Measurements from ENCODE around the gene PIGL.
"Not testable (repeated sequence)": the region's sequence is repeated elsewhere in the genome, so short reads cannot be mapped to it uniquely, and the experiment has no call there.

The PIGL gene

DNA sequence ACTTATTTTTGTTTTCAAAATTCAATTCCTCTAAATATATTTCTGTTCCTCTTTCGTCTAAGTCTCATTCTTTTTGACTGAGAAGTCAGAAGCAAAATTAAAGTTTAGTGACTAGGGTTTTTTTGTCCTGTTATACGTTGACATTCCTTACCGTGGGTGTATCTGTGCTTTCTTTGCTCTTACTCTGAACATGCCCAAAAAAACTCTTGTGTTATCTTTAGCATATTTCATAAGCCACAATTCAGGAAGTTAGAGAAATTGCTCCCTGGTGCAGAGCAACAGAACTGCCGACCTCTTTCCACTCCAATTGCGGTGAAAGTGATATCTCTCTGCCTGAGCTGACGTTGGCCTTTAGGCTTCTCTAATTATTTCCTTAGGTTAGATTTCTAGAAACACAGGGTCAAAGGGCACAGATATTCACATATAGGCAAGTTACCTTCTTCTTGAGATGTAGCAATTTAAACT, 70.6 kb downstream of the PIGL start:
- Histone ChIP-seq H3K4me3 (ENCODE audit: low read depth, low read length) (peak overlapping the region; percentile 76), H3K27ac (ENCODE audit: low read depth, low read length) (peak overlapping the region; percentile 100), H2AFZ (ENCODE audit: low read length, unreplicated experiment) (no peak overlapping the region), H3K27me3 (ENCODE audit: insufficient read depth, low read length) (no peaks in the 10 kb centered on the region), H3K4me1 (ENCODE audit: control insufficient read depth, insufficient read depth, low read length, unreplicated experiment) (peaks cover 48% of the 10 kb centered on the region), H3K36me3 (ENCODE audit: insufficient read depth, low read length) (no peaks in the 10 kb centered on the region), H3K79me2 (ENCODE audit: control insufficient read depth, insufficient read depth, low read length, unreplicated experiment) (no peaks in the 10 kb centered on the region)

DNA sequence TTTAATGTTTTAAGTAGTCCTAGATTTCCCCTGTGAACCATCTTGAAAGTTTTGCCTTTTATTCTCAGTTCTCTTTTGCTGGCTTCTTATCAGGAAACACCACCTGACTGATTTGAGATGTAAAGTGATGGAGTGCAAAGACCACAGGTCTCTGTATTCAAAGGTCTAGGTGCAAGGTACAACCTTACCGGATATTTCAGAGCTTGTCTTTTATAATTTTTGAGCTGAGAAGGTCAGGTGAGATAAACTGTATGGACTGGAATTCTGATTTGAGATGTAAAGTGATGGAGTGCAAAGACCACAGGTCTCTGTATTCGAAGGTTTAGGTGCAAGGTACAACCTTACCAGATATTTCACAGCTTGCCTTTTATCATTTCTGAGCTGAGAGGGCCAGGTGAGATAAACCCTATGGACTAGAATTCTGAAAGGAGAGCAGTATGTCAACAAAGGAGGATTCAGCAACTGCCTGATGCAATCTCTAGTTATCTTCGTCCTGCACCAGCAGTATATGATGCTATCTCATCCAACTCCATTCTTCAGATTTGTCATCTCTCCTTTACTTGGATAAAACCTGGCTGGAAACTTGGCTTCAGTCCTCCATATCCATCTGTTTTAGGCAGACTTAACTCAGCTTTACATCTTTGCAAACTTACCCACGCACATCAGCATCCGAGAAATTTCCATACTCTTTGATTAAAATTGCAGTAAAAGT, 72.0 kb downstream of the PIGL start:
- no peaks in the 10 kb centered on the region for H3K27me3 ChIP-seq (ENCODE audit: insufficient read depth, low read length)
- H3K79me2 ChIP-seq (ENCODE audit: control insufficient read depth, insufficient read depth, low read length, unreplicated experiment): no peaks in the 10 kb centered on the region
- H3K4me3 ChIP-seq (ENCODE audit: low read depth, low read length): no peak overlapping the region
- H2AFZ ChIP-seq (ENCODE audit: low read length, unreplicated experiment): no peak overlapping the region
- H3K36me3 ChIP-seq (ENCODE audit: insufficient read depth, low read length): no peaks in the 10 kb centered on the region
- no peak overlapping the region for H3K27ac ChIP-seq (ENCODE audit: low read depth, low read length)
- peaks cover 36% of the 10 kb centered on the region for H3K4me1 ChIP-seq (ENCODE audit: control insufficient read depth, insufficient read depth, low read length, unreplicated experiment)

DNA sequence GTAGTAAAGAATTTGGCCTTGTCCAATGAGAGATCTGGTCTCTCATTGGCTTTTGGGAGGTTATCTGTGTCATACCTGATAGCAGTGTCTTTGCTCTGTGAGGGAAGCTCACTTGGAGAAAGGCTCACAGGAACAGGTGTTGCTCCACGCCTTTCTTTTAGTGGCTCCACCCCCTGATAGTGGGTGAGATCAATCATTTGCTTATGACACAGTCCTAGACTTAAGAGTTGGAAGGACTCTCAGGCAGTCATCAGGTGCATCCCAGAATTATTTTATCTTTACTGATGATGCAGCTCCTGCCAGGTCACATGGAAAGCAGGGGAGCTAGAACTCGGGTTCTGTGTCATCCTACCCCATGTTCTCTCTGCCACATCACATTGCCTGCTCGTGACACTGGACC, 76.9 kb downstream of the PIGL start:
- Histone ChIP-seq H3K27me3 (ENCODE audit: insufficient read depth, low read length) (no peaks in the 10 kb centered on the region), H2AFZ (ENCODE audit: low read length, unreplicated experiment) (no peak overlapping the region), H3K79me2 (ENCODE audit: control insufficient read depth, insufficient read depth, low read length, unreplicated experiment) (no peaks in the 10 kb centered on the region), H3K4me3 (ENCODE audit: low read depth, low read length) (no peak overlapping the region), H3K4me1 (ENCODE audit: control insufficient read depth, insufficient read depth, low read length, unreplicated experiment) (no peaks in the 10 kb centered on the region), H3K36me3 (ENCODE audit: insufficient read depth, low read length) (no peaks in the 10 kb centered on the region), H3K27ac (ENCODE audit: low read depth, low read length) (no peak overlapping the region)

DNA sequence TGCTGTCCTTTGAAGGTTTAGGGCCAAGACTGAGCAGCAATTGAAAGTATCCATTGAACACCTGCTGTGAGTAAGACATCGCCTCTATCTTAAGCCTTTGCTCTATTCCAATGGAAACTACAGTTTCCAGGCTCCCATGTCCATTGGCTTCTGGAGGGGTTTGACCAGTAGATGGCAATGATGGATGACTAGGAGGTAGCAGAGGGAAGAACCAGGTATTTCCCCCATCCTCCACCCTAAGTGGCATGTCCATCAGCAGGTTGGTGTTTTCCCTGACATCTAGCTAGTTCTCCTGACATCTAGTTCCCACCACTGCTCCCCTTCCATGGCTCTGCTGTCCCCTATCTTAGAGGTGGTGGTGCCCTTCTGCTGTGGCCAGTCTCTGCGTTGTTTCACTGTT, 77.5 kb downstream of the PIGL start:
- Histone ChIP-seq H2AFZ (ENCODE audit: low read length, unreplicated experiment) (no peak overlapping the region), H3K79me2 (ENCODE audit: control insufficient read depth, insufficient read depth, low read length, unreplicated experiment) (no peaks in the 10 kb centered on the region), H3K27ac (ENCODE audit: low read depth, low read length) (no peak overlapping the region), H3K4me1 (ENCODE audit: control insufficient read depth, insufficient read depth, low read length, unreplicated experiment) (no peaks in the 10 kb centered on the region), H3K27me3 (ENCODE audit: insufficient read depth, low read length) (no peaks in the 10 kb centered on the region), H3K36me3 (ENCODE audit: insufficient read depth, low read length) (no peaks in the 10 kb centered on the region), H3K4me3 (ENCODE audit: low read depth, low read length) (no peak overlapping the region)

DNA sequence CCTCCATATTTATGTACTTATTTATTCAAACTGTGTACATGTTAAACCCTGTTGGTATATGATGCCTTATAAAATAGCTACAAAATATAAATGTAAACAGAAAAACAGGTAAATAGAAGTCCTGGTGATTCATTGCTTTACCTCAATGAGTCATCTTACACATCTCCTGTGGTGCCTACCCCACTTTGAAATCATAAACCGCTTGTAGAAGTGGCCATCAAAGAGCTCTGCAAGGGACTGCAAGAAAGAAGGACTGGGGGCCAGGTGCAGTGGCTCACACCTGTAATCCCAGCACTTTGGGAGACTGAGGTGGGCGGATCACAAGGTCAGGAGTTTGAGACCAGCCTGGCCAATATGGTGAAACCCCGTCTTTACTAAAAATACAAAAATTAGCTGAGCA, 79.1 kb downstream of the PIGL start:
- H3K36me3 ChIP-seq (ENCODE audit: insufficient read depth, low read length); H3K79me2 ChIP-seq (ENCODE audit: control insufficient read depth, insufficient read depth, low read length, unreplicated experiment); H3K27ac ChIP-seq (ENCODE audit: low read depth, low read length); H2AFZ ChIP-seq (ENCODE audit: low read length, unreplicated experiment); H3K4me3 ChIP-seq (ENCODE audit: low read depth, low read length); H3K4me1 ChIP-seq (ENCODE audit: control insufficient read depth, insufficient read depth, low read length, unreplicated experiment); H3K27me3 ChIP-seq (ENCODE audit: insufficient read depth, low read length): not testable (repeated sequence)

DNA sequence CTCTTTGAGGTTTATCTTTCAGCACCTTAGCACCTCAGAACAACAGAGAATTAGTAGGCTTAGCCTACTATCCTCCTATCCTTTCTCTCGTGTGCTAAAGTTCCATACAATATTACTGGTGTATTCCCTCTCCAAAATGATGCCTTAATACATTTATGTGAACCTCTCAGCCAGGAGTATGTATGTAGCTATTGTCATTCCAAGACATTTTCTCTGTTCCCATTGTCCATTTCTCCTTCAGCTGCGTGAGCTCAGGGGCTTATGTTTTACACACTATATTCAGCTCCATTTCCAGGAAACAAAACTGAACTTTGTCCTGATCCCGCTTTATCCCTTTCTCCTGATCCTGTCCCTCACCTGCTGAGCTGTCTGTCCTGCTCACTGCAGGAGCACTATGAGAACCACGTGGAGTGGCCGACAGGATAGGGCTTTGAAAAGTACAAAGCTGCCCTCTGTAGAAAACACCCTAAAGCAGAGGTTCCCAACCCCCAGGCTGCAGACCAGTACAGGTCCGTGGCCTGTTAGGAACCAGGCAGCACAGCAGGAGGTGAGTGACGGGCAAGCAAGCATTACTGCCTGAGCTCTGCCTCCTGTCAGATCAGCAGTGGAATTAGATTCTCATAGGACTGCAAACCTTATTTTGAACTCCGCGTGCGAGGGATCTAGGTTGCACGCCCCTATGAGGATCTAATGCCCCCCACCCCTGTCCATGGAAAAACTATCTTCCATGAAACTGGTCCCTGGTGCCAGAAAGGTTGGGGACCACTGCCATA, 80.5 kb downstream of the PIGL start:
- H3K27me3 ChIP-seq (ENCODE audit: insufficient read depth, low read length): no peaks in the 10 kb centered on the region
- H3K36me3 ChIP-seq (ENCODE audit: insufficient read depth, low read length): no peaks in the 10 kb centered on the region
- no peaks in the 10 kb centered on the region for H3K79me2 ChIP-seq (ENCODE audit: control insufficient read depth, insufficient read depth, low read length, unreplicated experiment)
- H3K4me3 ChIP-seq (ENCODE audit: low read depth, low read length): no peak overlapping the region
- no peak overlapping the region for H2AFZ ChIP-seq (ENCODE audit: low read length, unreplicated experiment)
- H3K27ac ChIP-seq (ENCODE audit: low read depth, low read length): no peak overlapping the region
- peaks cover 7% of the 10 kb centered on the region for H3K4me1 ChIP-seq (ENCODE audit: control insufficient read depth, insufficient read depth, low read length, unreplicated experiment)

DNA sequence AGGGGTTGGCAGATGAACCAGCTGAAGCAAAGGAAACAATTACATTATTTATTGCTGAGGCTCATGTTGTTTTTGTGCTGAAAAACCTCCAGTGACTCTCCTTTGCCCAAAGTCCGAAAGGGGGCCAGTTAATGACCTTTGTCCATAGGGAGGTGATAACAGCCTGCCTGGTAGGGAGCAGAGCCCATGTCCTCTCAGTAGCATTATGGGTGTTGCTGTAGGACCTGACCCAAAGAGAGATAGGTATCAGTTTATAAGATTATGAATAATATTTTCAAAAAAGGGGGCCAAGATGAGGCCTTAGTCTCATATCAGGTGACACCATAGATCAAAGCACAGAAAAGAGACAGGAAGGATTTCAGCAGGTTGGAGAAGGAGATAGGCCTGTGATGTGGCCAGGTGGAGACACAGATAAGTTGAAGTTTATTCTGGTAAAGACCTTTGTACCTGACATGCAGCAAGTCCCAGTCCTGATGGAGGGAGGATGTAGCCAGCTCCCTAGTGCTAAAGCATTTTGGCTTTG, 81.2 kb downstream of the PIGL start:
- Histone ChIP-seq H3K36me3 (ENCODE audit: insufficient read depth, low read length) (no peaks in the 10 kb centered on the region), H3K4me1 (ENCODE audit: control insufficient read depth, insufficient read depth, low read length, unreplicated experiment) (peaks cover 7% of the 10 kb centered on the region), H2AFZ (ENCODE audit: low read length, unreplicated experiment) (no peak overlapping the region), H3K27ac (ENCODE audit: low read depth, low read length) (no peak overlapping the region), H3K4me3 (ENCODE audit: low read depth, low read length) (no peak overlapping the region), H3K27me3 (ENCODE audit: insufficient read depth, low read length) (no peaks in the 10 kb centered on the region), H3K79me2 (ENCODE audit: control insufficient read depth, insufficient read depth, low read length, unreplicated experiment) (no peaks in the 10 kb centered on the region)

DNA sequence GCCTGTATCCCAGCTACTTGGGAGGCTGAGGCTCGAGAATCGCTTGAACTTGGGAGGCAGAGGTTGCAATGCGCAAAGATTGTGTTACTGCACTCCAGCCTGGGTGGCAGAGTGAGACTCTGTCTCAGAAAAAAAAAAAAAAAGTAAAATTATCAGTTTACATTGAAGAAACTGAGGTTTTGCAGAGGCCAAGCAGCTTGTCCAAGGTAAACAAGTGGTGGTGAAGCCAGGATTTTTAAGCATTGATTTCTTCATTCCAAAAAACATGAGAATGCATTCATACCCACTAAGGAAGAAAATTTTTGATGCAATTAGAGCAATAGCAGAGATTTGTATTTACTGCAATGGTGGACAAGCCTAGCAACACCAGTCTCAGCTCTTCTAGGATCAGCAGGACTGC, 83.5 kb downstream of the PIGL start:
- no peaks in the 10 kb centered on the region for H3K27me3 ChIP-seq (ENCODE audit: insufficient read depth, low read length)
- peaks cover 7% of the 10 kb centered on the region for H3K4me1 ChIP-seq (ENCODE audit: control insufficient read depth, insufficient read depth, low read length, unreplicated experiment)
- no peaks in the 10 kb centered on the region for H3K79me2 ChIP-seq (ENCODE audit: control insufficient read depth, insufficient read depth, low read length, unreplicated experiment)
- no peak overlapping the region for H2AFZ ChIP-seq (ENCODE audit: low read length, unreplicated experiment)
- H3K27ac ChIP-seq (ENCODE audit: low read depth, low read length): no peak overlapping the region
- H3K36me3 ChIP-seq (ENCODE audit: insufficient read depth, low read length): no peaks in the 10 kb centered on the region
- no peak overlapping the region for H3K4me3 ChIP-seq (ENCODE audit: low read depth, low read length)

DNA sequence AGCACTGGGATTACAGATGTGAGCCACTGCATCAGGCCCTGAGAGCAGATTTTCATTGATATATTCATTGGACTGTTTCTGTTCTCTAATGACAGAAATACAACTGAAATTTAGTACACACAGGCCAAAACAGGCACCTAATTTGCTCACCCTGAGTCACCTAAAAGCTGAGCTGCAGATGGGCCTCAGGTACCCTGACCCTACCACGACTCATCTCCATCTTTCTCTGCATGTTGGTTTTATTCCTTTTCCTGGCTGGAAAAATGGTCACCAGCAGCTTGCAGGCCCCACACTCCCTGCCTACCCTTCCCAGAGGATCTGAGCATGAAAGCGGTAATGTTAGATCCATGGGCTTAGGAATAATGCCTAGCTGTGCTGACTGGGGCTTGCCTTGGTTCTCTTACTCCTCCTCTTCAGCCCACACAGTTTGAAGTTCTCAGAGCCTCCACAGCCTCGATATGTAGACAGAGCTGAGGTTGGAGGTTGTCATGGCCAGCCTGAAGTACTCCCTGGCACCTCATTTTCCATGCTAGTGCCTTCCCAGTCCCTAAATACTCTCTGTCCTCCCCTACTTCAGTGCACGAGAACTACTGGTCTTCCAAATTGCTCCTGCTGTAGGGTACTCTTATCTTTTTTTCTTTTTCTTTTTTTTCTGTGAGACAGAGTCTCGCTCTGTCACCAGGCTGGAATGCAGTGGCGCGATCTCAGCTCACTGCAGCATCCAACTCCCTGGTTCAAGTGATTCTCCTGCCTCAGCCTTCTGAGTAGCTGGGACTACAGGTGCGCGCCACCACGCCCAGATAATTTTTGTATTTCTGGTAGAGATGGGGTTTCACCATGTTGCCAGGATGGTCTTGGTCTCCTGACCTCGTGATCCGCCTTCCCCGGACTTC, 85.2 kb downstream of the PIGL start:
- H3K4me3 ChIP-seq (ENCODE audit: low read depth, low read length): no peak overlapping the region
- H2AFZ ChIP-seq (ENCODE audit: low read length, unreplicated experiment): no peak overlapping the region
- no peaks in the 10 kb centered on the region for H3K79me2 ChIP-seq (ENCODE audit: control insufficient read depth, insufficient read depth, low read length, unreplicated experiment)
- H3K27ac ChIP-seq (ENCODE audit: low read depth, low read length): no peak overlapping the region
- H3K36me3 ChIP-seq (ENCODE audit: insufficient read depth, low read length): no peaks in the 10 kb centered on the region
- H3K27me3 ChIP-seq (ENCODE audit: insufficient read depth, low read length): no peaks in the 10 kb centered on the region
- peaks cover 7% of the 10 kb centered on the region for H3K4me1 ChIP-seq (ENCODE audit: control insufficient read depth, insufficient read depth, low read length, unreplicated experiment)

DNA sequence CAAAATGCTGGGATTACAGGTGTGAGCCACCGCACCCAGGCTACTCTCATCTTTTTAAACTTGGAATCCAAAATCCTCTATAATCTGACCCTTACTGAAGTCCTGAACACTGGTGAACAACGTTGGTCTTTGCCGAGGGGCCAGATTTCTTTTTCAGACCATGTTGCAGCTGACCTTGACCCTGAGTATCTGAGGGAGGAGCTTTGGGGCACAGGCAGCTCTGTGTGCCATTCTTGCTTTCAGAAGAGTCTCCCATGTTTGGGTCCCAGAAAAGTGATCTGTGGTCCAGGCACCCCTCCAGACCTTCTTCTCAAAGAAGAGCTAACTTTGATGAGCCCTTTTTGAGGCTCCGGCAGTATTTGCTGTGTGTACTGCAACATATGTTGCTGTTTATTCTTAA, 85.8 kb downstream of the PIGL start:
- Histone ChIP-seq H2AFZ (ENCODE audit: low read length, unreplicated experiment) (no peak overlapping the region), H3K4me3 (ENCODE audit: low read depth, low read length) (no peak overlapping the region), H3K4me1 (ENCODE audit: control insufficient read depth, insufficient read depth, low read length, unreplicated experiment) (peaks cover 7% of the 10 kb centered on the region), H3K27me3 (ENCODE audit: insufficient read depth, low read length) (no peaks in the 10 kb centered on the region), H3K36me3 (ENCODE audit: insufficient read depth, low read length) (no peaks in the 10 kb centered on the region), H3K27ac (ENCODE audit: low read depth, low read length) (no peak overlapping the region), H3K79me2 (ENCODE audit: control insufficient read depth, insufficient read depth, low read length, unreplicated experiment) (no peaks in the 10 kb centered on the region)

All from ACC112 (cell line).